Inferior parietal cortex (tissue), 1 donor: Measurements from ENCODE around the gene ABLIM3.
"Not testable (repeated sequence)": the region's sequence is repeated elsewhere in the genome, so short reads cannot be mapped to it uniquely, and the experiment has no call there.

Source experiments
- DNase-seq: peaks from one replicate; pipeline ENCODE4 v3.0.0-alpha.2; 2016; ENCODE audit errors: extremely low spot score

ABLIM3 gene

GRCh38 chr5:149257889-149258705 lies 116.8 kb downstream of the ABLIM3 start:
- DNase-seq: no peak

- DNase-seq: no peak
These were observed 119.5 kb downstream of the ABLIM3 start for GRCh38 chr5:149260761-149261160.

- no peak for DNase-seq
These were observed 120.0 kb downstream of the ABLIM3 start for GRCh38 chr5:149261246-149261645.

GRCh38 chr5:149262315-149262714 lies 121.0 kb downstream of the ABLIM3 start:
- no peak for DNase-seq

- no peak for DNase-seq
These were observed 123.3 kb downstream of the ABLIM3 start for GRCh38 chr5:149264439-149265067.

- no peak for DNase-seq
These were observed 123.8 kb downstream of the ABLIM3 start for GRCh38 chr5:149265068-149265465.

- peak; percentile 44 for DNase-seq
These were observed 124.3 kb downstream of the ABLIM3 start for GRCh38 chr5:149265597-149265996.

GRCh38 chr5:149267241-149267973 lies 126.1 kb downstream of the ABLIM3 start:
- DNase-seq: peak; percentile 74

GRCh38 chr5:149268928-149269557 lies 127.8 kb downstream of the ABLIM3 start:
- peak; percentile 73 for DNase-seq

GRCh38 chr5:149271195-149271715 lies 130.0 kb downstream of the ABLIM3 start:
- no peak for DNase-seq

GRCh38 chr5:149271716-149272563 lies 130.6 kb downstream of the ABLIM3 start, which contains the start of gene AFAP1L1:
TSS of gene AFAP1L1 (plus strand) at chr5:149271859. CDS start at chr5:149271969, 110 bp downstream.
- peak; percentile 25 for DNase-seq

- DNase-seq: not testable (repeated sequence)
These were observed 131.5 kb downstream of the ABLIM3 start for GRCh38 chr5:149272781-149273180.

GRCh38 chr5:149273237-149273636 lies 131.9 kb downstream of the ABLIM3 start:
- no peak for DNase-seq

GRCh38 chr5:149273950-149274349 lies 132.7 kb downstream of the ABLIM3 start:
- DNase-seq: no peak

- no peak for DNase-seq
These were observed 133.6 kb downstream of the ABLIM3 start for GRCh38 chr5:149274939-149275338.

GRCh38 chr5:149277801-149278200 lies 136.5 kb downstream of the ABLIM3 start:
- no peak for DNase-seq

- no peak for DNase-seq
These were observed 137.3 kb downstream of the ABLIM3 start for GRCh38 chr5:149278451-149279210.

- no peak for DNase-seq
These were observed 138.4 kb downstream of the ABLIM3 start for GRCh38 chr5:149279661-149280060.

GRCh38 chr5:149280124-149280523 lies 138.8 kb downstream of the ABLIM3 start:
- no peak for DNase-seq

- no peak for DNase-seq
These were observed 139.5 kb downstream of the ABLIM3 start for GRCh38 chr5:149280802-149281201.
